KMS-11 (cell line): ENCODE results near the gene CYSTM1.

Experiments
- H2AFZ ChIP-seq: fragments of 200-600 bp; sonication (generic); 2 replicates; pipeline ENCODE4 v1.6.1; 2016; ENCODE audit warnings: antibody characterized with exemption, mixed run types, low read depth
- H3K27ac ChIP-seq: fragments of 200-600 bp; sonication (generic); 2 replicates; pipeline ENCODE4 v1.6.1; 2016; ENCODE audit warnings: mild to moderate bottlenecking, mixed run types
- H3K27me3 ChIP-seq: fragments of 200-600 bp; sonication (generic); 2 replicates; pipeline ENCODE4 v1.6.1; 2017; ENCODE audit warnings: mild to moderate bottlenecking, low read depth, mixed run types, moderate library complexity; ENCODE audit not compliant: insufficient read depth
- H3K36me3 ChIP-seq: fragments of 200-600 bp; sonication (generic); 2 replicates; pipeline ENCODE4 v1.6.1; 2017; ENCODE audit warnings: mild to moderate bottlenecking, mixed run types; ENCODE audit not compliant: insufficient read depth
- H3K4me1 ChIP-seq: fragments of 200-600 bp; sonication (generic); 2 replicates; pipeline ENCODE4 v1.6.1; 2016; ENCODE audit warnings: mild to moderate bottlenecking, low read depth, mixed run types; ENCODE audit not compliant: poor library complexity, severe bottlenecking
- H3K4me2 ChIP-seq: fragments of 200-600 bp; sonication (generic); 2 replicates; pipeline ENCODE4 v1.7.0; 2016; ENCODE audit warnings: mild to moderate bottlenecking, mixed run types
- H3K4me3 ChIP-seq: fragments of 200-600 bp; sonication (generic); IDR thresholded peaks from 2 replicates; pipeline ENCODE4 v1.6.1; 2017; ENCODE audit warnings: low read depth, low read length, mixed read lengths; ENCODE audit not compliant: insufficient read depth
- H3K79me2 ChIP-seq: fragments of 200-600 bp; sonication (generic); 2 replicates; pipeline ENCODE4 v1.6.1; 2016; ENCODE audit warnings: low read depth, mixed run types; ENCODE audit not compliant: insufficient read depth
- H3K9ac ChIP-seq: fragments of 200-600 bp; sonication (generic); 2 replicates; pipeline ENCODE4 v1.6.1; 2016; ENCODE audit warnings: mild to moderate bottlenecking, mixed run types
- H4K20me1 ChIP-seq: fragments of 200-600 bp; sonication (generic); 2 replicates; pipeline ENCODE4 v1.6.1; 2016; ENCODE audit warnings: mild to moderate bottlenecking, mixed run types; ENCODE audit not compliant: insufficient read depth
- TF ChIP-seq, protein P1 (sequence below): fragments of 200-600 bp; sonication (generic); conservative IDR thresholded peaks from 2 replicates; pipeline ENCODE4 v1.6.1; 2017; ENCODE audit warnings: low read depth, mild to moderate bottlenecking, antibody characterized with exemption, low read length, moderate library complexity, mixed read lengths

CYSTM1 gene

DNA sequence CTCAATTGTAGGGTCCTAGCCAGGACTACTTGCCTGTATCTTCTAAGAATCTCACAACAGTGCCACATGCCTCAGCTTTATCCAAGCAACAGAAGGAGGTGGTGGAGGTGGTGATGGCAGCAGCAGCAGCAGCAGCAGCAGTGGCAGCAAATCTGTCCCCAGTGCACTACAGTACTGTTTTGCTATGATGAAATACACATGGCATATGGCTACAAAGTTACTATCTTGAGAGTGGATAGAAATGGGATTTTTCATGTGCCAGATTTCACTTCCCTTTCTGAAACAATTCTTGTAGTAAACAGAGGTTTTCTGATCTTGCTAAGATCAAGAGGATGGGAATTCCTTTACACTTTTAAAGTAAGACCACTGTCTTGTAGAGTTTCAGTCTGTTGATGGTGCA, 8.1 kb upstream of the CYSTM1 start:
- H3K79me2 ChIP-seq = no peaks in the 10 kb centered on the region
- peaks cover 18% of the 10 kb centered on the region for H3K4me1 ChIP-seq
- H3K9ac ChIP-seq = no peak overlapping the region
- H2AFZ ChIP-seq = no peak overlapping the region
- H3K27me3 ChIP-seq = no peaks in the 10 kb centered on the region
- TF ChIP-seq, protein P1, sequence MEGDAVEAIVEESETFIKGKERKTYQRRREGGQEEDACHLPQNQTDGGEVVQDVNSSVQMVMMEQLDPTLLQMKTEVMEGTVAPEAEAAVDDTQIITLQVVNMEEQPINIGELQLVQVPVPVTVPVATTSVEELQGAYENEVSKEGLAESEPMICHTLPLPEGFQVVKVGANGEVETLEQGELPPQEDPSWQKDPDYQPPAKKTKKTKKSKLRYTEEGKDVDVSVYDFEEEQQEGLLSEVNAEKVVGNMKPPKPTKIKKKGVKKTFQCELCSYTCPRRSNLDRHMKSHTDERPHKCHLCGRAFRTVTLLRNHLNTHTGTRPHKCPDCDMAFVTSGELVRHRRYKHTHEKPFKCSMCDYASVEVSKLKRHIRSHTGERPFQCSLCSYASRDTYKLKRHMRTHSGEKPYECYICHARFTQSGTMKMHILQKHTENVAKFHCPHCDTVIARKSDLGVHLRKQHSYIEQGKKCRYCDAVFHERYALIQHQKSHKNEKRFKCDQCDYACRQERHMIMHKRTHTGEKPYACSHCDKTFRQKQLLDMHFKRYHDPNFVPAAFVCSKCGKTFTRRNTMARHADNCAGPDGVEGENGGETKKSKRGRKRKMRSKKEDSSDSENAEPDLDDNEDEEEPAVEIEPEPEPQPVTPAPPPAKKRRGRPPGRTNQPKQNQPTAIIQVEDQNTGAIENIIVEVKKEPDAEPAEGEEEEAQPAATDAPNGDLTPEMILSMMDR = no peak
- no peak overlapping the region for H3K4me2 ChIP-seq
- H3K27ac ChIP-seq = no peak overlapping the region
- no peaks in the 10 kb centered on the region for H3K36me3 ChIP-seq
- H4K20me1 ChIP-seq = no peaks in the 10 kb centered on the region
- no peak overlapping the region for H3K4me3 ChIP-seq

DNA sequence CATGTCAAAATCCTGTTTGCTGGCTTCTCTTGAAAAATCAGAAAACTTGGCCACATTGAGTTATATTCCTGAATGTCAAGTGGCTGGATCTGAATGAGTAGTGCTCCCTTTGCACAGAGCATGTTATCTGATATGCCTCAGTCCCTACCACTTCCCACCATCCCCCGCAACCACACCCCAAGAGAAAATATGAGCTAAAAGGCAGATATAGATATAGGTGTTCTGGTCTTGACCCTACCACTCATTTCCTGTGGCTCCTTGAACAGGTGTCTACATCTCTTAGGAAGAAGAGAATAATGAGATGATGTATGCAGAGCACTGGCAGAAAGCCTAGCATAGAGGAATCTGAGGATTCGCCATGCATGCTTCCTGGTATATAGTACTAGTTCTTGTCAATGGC, 6.6 kb upstream of the CYSTM1 start:
- Histone ChIP-seq H3K4me1 (peaks cover 18% of the 10 kb centered on the region), H3K36me3 (no peaks in the 10 kb centered on the region), H3K4me2 (no peak overlapping the region), H3K27ac (no peak overlapping the region), H3K9ac (no peak overlapping the region), H4K20me1 (no peaks in the 10 kb centered on the region), H3K27me3 (no peaks in the 10 kb centered on the region), H3K4me3 (no peak overlapping the region), H2AFZ (no peak overlapping the region), H3K79me2 (no peaks in the 10 kb centered on the region)
- TF ChIP-seq, protein P1 = no peak

- no peak overlapping the region for H3K9ac ChIP-seq
- no peaks in the 10 kb centered on the region for H3K27me3 ChIP-seq
- H3K36me3 ChIP-seq = no peaks in the 10 kb centered on the region
- TF ChIP-seq, protein P1 = no peak
- peaks cover 28% of the 10 kb centered on the region for H3K4me1 ChIP-seq
- H4K20me1 ChIP-seq = no peaks in the 10 kb centered on the region
- no peaks in the 10 kb centered on the region for H3K79me2 ChIP-seq
- no peak overlapping the region for H3K4me3 ChIP-seq
- 0 out of 2 replicates have a peak overlapping the region, but pooled peaks have one; percentile 17 for H3K4me2 ChIP-seq
- H2AFZ ChIP-seq = no peak overlapping the region
- H3K27ac ChIP-seq = no peak overlapping the region
Measured at GRCh38 chr5:140169410-140169809, 5.6 kb upstream of the CYSTM1 start.

DNA sequence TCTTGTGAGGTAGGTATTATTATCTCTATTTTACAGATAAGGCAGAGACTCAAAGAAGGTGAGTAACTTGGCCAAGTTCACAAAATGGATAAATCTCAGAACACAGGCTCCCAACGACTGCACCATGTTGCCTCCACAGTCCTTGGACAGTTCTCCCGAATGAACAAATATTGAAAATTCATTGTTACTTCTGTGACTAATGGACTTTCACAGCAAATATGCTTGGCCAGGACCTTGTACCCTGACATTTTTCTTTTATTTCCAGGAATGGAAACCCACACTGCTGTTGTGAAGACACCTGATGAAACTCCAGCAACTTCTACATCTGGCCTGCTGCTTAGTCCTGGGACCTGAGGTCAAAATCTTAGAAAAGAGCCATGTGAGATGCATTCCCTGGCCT, 2.5 kb upstream of the CYSTM1 start:
- Histone ChIP-seq H3K27me3 (no peaks in the 10 kb centered on the region), H3K27ac (no peak overlapping the region), H2AFZ (no peak overlapping the region), H3K36me3 (no peaks in the 10 kb centered on the region), H3K4me3 (no peak overlapping the region), H3K4me2 (no peak overlapping the region), H4K20me1 (no peaks in the 10 kb centered on the region), H3K9ac (no peak overlapping the region), H3K79me2 (no peaks in the 10 kb centered on the region), H3K4me1 (peaks cover 39% of the 10 kb centered on the region)
- TF ChIP-seq, protein P1 = no peak
